NK-92 (cell line): ENCODE measurements around the gene MTCL1.

Experiments used
- DNase-seq: peaks from one replicate; lab custom pipeline; 2025; ENCODE audit not compliant: unreplicated experiment; lab: John Stamatoyannopoulos, UW

MTCL1 gene

DNA sequence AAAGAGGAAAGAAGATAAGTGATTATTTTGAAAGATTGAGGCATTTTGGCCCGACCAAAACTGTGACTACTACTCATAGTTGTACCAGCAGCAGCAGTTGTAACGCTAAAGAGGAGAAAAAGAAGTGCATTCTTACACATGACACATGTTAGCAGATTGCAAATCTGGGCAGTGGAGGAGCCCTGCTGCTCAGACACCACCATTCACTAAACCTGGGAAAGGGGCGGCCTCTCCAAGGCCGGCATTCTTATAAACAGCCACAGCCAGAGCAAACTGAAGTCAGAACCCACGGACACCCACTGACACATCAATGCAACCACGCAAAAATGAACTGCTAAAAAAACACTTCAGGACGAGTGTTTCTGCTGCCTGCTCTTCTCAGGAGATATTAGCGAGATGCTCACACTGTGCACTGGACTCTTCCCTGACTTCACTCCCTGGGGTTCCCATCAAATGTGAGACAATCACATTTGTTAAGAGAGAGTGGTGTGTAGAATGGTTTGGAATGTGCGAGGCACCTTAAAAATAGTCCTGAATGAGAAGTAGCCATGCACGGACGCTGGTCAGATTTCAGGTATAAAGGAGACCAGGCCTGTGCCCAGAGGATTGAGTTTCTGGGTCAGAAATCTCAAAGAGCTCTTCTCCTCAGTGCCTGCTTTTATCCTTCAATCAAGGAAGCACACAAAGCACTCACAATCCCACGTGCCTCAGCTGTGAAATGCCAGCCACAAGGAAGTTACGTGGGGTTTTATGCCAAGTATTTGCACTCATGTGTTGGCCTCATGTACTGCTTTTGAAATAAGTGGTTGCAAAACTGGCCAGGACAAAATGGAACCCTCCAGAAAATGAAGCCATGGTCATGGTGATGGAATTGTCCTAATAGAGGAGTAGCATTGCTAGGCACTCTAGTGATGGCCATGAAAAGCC lies 83.4 kb downstream of the MTCL1 start:
- no peak for DNase-seq

GRCh38 chr18:8791171-8791651 lies 85.9 kb downstream of the MTCL1 start:
- no peak for DNase-seq

- no peak for DNase-seq
Measured at GRCh38 chr18:8792688-8793316, 87.4 kb downstream of the MTCL1 start.

- no peak for DNase-seq
Measured at GRCh38 chr18:8793445-8794155, 88.2 kb downstream of the MTCL1 start.

DNA sequence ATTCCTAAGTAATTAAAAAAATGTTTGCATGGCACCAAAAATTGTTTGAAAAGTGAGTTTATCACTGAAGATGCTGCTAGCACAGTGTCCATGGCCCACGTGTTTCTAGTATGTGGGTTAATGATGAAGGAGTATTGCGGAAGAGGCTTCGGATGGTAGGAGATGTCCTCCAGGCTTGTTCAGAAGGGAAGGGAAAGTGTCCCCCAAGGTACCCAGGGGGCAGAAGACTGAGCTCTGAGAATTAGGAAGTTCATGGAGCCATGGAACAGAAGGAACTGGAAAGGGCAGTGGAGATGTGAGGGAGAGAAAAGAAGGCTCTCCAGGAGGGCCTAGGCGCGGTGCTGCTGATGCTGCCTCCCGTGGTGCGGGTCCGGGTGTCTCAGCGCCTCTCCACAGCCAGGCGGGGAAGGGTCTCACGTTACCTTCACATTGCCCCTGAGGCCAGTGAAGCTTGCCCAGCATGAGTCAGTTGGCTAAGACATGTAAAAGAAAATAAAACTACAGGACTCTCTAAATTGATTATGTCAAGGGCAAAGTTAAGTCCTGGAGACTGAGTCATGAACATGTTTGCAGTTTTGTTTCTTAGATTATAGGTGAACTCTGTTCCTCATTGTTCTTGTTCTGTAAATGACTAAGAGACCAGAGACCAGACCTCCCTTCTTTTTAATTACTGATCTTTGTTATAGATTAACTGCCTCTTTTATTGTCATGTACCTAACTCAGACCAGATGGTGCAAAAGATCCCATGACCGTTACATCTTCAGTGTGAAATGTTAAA lies 89.0 kb downstream of the MTCL1 start:
- no peak for DNase-seq

DNA sequence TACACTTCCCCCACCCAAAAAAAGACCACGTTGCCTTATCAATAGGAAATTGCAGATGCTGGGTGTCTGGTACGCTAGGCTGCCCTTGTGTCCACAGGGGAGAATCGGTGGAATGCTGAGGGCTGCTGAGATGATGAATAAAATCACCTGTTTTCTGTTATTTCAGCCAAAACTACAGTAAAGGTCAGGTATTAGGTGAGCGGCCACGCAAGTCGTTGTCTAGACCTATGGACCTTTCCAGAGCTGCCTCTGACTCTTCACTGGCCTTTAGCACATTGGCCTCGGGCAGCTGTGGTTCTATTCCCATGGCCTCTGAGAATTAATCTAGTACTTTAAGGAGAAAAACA lies 89.6 kb downstream of the MTCL1 start:
- no peak for DNase-seq

- DNase-seq: no peak
Measured at GRCh38 chr18:8795586-8796325, 90.4 kb downstream of the MTCL1 start.

- no peak for DNase-seq
Measured at GRCh38 chr18:8797206-8797605, 91.8 kb downstream of the MTCL1 start.

GRCh38 chr18:8799001-8799400 lies 93.6 kb downstream of the MTCL1 start:
- no peak for DNase-seq

- DNase-seq: no peak
Measured at GRCh38 chr18:8799596-8800441, 94.5 kb downstream of the MTCL1 start.

GRCh38 chr18:8800445-8800844 lies 95.1 kb downstream of the MTCL1 start:
- DNase-seq: no peak

- DNase-seq: no peak
Measured at GRCh38 chr18:8800876-8801262, 95.5 kb downstream of the MTCL1 start.

GRCh38 chr18:8801263-8801901 lies 96.0 kb downstream of the MTCL1 start:
- DNase-seq: no peak

DNA sequence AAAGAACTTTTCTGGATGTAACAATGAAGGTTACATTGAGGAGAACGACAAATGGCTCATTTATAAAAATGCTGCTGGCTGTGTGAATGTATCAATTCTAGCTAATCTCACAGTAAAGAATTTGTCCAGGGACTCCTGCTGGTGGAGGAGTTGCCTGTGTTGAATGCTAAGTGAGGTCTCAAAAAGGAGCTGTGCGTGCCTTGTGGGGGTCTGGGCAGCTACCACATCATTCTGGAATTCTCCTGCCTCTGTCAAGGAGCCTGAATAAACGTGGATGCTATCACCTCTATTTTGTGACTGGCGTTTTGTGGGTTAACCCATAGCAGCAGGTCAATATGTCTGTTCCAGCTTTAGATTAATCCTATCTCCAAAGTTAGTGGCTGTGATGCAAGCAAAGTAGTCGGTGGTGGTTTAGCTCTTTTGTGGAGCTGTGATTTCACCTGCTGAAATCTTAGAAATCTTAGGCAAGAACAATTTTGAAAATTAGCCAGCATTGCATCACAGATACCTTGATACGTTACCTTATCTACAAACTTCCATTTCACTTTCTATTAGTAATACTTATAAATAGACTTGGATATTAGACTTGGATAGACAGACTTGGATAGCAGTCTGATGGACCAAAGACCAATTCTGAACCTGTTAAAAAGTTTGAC lies 96.8 kb downstream of the MTCL1 start:
- no peak for DNase-seq

DNA sequence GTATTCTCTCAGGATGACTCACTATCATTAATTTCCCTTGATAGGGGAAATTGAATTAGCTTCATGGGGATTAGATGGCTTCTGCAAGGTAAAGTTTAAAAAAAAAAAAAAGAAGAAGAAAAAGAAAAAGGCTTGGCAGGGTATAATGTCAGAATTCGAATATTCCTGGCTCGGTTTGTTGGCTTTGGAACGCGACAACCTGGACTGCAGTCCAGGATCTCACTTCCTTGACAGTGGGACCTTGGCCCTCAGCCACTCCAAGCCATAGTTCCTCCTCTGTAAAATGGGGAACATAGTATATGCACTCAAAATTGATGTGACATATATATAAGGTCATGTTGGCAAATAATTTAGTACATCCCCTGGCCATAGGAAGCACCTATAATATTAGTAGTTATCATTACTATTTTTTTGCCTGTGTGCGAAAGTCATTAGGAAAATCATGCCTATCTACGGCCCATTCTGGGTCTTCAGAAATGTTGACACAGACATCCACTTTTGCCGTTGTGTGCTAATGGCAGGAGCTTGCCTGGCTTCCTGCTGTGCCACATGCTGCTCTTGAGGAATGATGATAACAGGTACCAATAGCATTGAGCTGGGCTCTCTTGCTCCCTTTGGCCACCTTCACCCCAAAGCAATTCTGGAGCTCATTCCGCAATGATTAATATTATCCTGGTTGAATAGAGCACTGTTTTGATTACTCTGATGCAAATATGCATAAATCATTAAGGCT lies 97.9 kb downstream of the MTCL1 start:
- no peak for DNase-seq

DNA sequence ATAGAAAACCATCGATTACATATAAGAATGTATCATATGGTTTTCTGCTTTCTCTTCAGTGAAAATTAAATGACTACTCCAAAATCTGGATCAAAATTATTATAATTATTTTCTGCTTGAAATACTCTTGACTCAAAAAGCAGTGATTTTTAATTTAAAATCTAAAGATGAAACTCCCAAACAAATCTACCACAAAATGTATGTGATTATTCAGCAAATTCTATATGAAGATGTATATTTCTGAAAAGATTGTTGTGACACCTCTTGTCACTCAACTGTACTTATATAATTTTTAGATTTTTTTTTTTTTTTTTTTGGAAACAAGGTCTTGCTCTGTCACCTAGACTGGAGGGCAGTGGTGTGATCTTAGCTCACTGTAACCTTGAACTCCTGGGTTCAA lies 98.6 kb downstream of the MTCL1 start:
- no peak for DNase-seq

- no peak for DNase-seq
Measured at GRCh38 chr18:8805552-8805951, 100.2 kb downstream of the MTCL1 start.
